ENCODE measurements around the gene KCNG3. TPM values are rescaled to one million over a fixed set of nuclear protein-coding genes. Genes with fewer than 3 reads are reported as not detected.
"Not testable (repeated sequence)": the region's sequence is repeated elsewhere in the genome, so short reads cannot be mapped to it uniquely, and the experiment has no call there.

The KCNG3 gene
- total RNA-seq, 1 donor from 2014 or later = 1.2 TPM

- no peak for FAIRE-seq
Measured at GRCh38 chr2:42436370-42436769, 57.4 kb downstream of the KCNG3 start.

DNA sequence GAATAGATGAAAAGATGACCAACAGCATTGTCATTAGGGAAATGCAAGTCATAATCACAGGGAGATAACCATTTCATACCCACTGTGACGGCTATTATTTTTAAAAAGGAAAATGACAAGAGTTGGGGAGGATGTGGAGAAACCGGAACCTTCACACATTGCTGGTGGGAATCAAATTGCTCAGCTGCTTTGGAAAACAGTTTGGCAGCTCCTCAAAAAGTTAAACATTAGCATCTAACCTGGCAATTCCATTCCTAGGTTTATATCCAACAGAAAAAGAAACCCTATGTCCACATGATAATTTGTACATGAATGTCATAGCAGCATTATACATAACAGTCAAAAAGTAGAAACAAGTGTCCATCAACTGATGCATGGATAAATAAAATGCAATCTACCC lies 58.2 kb downstream of the KCNG3 start:
- FAIRE-seq (no peak), DNase-seq (ENCODE audit: low spot score in 2 of 2) (no peak)

More at GRCh38 chr2:42436370-42436769, 57.4 kb downstream of the KCNG3 start:
- DNase-seq (ENCODE audit: low spot score in 2 of 2) = no peak

GRCh38 chr2:42430188-42430587 lies 63.6 kb downstream of the KCNG3 start:
- FAIRE-seq (no peak), DNase-seq (ENCODE audit: low spot score in 2 of 2) (no peak)

DNA sequence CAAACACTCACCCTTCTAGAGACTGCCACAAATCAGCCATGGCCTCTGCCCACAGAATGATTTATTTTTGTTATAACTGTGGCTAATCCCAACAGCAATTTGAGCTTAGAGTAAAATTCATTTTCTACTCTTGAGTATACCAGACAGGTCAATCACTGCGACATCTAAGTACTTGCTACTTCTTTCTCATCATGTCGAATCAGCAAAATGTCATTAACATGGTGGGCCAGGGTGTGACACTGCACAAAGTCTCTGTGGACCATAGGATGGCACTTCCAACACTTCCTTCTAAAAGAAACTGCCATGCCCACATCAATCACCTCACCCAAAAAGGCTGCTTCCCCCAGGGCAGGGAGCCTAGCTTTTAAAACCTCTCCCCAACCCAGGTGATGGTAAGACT lies 64.4 kb downstream of the KCNG3 start:
- DNase-seq (ENCODE audit: low spot score in 2 of 2) (no peak), FAIRE-seq (no peak)

DNA sequence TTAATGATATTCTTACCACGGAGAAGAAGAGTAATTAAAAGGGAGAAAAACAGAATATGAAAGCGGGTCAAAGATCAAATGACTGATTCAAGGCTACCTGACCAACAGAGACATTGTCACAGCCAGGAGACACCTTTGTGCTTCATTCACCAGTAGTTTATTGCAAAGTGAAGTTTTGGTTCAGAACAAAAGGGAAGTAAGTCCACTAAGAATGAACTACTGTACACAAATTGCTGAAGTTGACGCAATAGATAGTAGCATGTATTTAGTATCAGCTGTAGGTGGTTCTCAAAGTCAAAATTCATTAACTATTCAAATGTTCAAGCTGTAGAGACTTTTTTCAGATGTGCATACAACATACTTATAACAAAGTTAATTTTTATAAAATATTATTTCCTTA lies 68.1 kb downstream of the KCNG3 start:
- no peak for DNase-seq (ENCODE audit: low spot score in 2 of 2)
- no peak for FAIRE-seq

- FAIRE-seq = no peak
- DNase-seq (ENCODE audit: low spot score in 2 of 2) = no peak
Measured at GRCh38 chr2:42424033-42424432, 69.7 kb downstream of the KCNG3 start.

- FAIRE-seq (no peak), DNase-seq (ENCODE audit: low spot score in 2 of 2) (no peak)
Measured at GRCh38 chr2:42421601-42422239, 72.1 kb downstream of the KCNG3 start.

GRCh38 chr2:42421157-42421485 lies 72.7 kb downstream of the KCNG3 start:
- DNase-seq (ENCODE audit: low spot score in 2 of 2) = no peak
- FAIRE-seq = no peak

DNA sequence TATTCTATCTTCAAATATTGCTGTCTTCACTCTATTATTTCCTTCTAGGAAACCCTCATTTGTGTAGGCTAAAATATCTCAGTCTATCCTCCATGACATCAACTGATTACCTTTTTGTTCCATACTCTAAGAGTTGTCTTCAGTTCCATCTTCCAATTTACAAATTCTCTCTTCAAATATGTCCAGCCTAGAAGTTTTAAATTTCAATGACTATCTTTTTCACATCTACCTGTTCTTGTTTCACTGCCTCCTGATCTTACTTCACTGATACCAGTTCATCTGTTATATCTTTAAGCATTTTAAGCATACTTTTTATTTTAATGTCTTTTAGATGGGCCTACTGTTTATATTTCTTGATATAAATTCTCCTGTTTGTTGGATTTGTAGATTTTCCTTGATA lies 79.1 kb downstream of the KCNG3 start:
- no peak for DNase-seq (ENCODE audit: low spot score in 2 of 2)
- no peak for FAIRE-seq

GRCh38 chr2:42414158-42414557 lies 79.6 kb downstream of the KCNG3 start:
- no peak for FAIRE-seq

GRCh38 chr2:42410742-42411514 lies 82.9 kb downstream of the KCNG3 start:
- DNase-seq (ENCODE audit: low spot score in 2 of 2) (no peak), FAIRE-seq (no peak)

More at GRCh38 chr2:42414158-42414557, 79.6 kb downstream of the KCNG3 start:
- no peak for DNase-seq (ENCODE audit: low spot score in 2 of 2)

DNA sequence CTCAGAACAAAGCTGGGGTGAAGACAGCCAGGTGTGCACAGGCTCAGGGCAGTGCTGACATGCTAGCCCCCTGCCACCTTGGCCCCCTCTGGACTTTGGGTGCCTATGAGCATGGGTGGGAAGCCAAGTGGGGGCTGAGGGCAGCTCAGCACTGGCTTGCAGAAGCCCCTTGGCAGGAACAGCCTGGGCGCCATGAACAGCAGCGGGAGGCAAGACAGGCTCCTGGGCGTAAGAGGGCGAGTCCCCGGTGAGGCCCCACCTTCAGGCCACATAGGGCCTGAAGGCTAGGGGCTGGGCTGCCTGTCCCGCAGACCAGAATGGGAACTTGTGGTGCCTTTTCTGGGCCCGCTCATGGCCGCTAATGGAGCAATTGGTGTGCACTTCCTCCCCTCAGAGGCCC lies 85.8 kb downstream of the KCNG3 start:
- FAIRE-seq = no peak
- DNase-seq (ENCODE audit: low spot score in 2 of 2) = no peak

GRCh38 chr2:42407476-42407875 lies 86.3 kb downstream of the KCNG3 start:
- no peak for DNase-seq (ENCODE audit: low spot score in 2 of 2)

DNA sequence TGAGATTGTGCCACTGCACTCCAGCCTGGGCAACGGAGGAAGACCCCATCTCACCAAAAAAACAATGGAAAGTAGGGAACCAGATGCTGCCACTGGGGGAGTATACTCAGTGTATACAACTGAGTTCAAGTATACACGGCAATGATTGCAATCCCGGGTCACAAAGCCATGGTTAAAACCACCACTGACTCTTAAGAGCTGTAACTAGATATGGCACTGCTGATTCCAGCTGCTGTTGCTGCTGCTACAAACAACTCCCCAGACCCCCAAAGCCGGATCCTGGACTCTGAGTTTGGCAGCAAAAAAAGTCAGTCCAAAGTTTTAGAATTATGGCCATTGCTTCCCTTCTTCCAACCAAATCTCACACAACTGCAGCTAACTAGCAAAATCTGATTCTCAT lies 89.1 kb downstream of the KCNG3 start:
- no peak for DNase-seq (ENCODE audit: low spot score in 2 of 2)
- FAIRE-seq = no peak

More at GRCh38 chr2:42407476-42407875, 86.3 kb downstream of the KCNG3 start:
- no peak for FAIRE-seq

DNA sequence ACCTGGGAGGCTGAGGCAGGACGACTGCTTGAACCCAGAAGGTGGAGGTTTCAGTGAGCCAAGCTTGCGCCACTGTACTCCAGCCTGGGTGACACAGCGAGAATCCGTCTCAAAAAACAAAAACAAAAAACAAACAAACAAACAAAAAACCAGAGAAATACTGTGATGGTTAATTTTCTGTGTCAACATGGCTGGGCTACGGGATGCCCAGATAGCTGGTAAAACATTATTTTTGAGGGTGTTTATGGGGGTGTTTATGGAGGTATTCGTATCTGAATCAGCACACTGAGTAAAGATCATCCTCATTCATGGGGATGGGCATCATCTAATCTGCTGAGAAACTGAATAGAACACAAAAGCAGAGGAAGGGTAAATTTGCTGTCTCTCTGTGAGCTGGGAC lies 92.0 kb downstream of the KCNG3 start:
- FAIRE-seq (no peak), DNase-seq (ENCODE audit: low spot score in 2 of 2) (no peak)

GRCh38 chr2:42398052-42398451 lies 95.7 kb downstream of the KCNG3 start:
- FAIRE-seq; DNase-seq (ENCODE audit: low spot score in 2 of 2): not testable (repeated sequence)

DNA sequence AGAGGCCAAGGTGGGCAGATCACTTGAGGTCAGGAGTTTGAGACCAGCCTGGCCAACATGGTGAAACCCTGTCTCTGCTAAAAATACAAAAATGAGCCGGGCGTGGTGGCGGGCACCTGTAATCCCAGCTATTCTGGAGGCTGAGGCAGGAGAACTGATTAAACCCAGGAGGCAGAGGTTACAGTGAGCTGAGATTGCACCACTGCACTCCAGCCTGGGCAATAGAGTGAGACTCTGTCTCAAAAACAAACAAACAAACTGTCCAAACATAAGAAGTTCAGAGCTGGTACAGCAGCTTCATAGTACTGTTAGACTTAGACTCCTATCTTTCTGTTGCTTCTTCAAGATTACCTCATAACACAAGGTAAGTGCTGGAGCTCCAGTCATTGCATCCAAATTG lies 100.5 kb downstream of the KCNG3 start:
- DNase-seq (ENCODE audit: low spot score in 2 of 2); FAIRE-seq: not testable (repeated sequence)

- DNase-seq (ENCODE audit: low spot score in 2 of 2) (no peak), FAIRE-seq (no peak)
Measured at GRCh38 chr2:42392191-42392590, 101.6 kb downstream of the KCNG3 start.

Data from frontal cortex (tissue), 4 donors.